ENCODE data around the gene ZSCAN18. TPM values are rescaled to one million over a fixed set of nuclear protein-coding genes. Genes with fewer than 3 reads are reported as not detected.
A peak's percentile ranks its signal among the peaks of the same experiment; 100 is the strongest.

Gene ZSCAN18, protein sequence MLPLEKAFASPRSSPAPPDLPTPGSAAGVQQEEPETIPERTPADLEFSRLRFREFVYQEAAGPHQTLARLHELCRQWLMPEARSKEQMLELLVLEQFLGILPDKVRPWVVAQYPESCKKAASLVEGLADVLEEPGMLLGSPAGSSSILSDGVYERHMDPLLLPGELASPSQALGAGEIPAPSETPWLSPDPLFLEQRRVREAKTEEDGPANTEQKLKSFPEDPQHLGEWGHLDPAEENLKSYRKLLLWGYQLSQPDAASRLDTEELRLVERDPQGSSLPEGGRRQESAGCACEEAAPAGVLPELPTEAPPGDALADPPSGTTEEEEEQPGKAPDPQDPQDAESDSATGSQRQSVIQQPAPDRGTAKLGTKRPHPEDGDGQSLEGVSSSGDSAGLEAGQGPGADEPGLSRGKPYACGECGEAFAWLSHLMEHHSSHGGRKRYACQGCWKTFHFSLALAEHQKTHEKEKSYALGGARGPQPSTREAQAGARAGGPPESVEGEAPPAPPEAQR
- total RNA-seq (2011; cell fraction: chromatin; rRNA removed; ENCODE audit: low replicate concordance) = 0.97 and 1.7 TPM in 2 replicates
- 1.2 and 2.0 TPM in 2 replicates for total RNA-seq (2011; cell fraction: nucleolus; rRNA removed)
- 1.2 and 2.1 TPM in 2 replicates for total RNA-seq (2011; cell fraction: nucleoplasm; rRNA removed)
- total RNA-seq (2014; rRNA removed) (0.23 and 0.65 TPM in 2 replicates), total RNA-seq (2014; rRNA removed; fragmentation: Illumina TruSeq; extraction: Trizol) (0.07 and 0.35 TPM in 2 replicates), total RNA-seq (2015; rRNA removed; fragmentation: Illumina TruSeq; extraction: Trizol) (0.14 and 0.30 TPM in 2 replicates), total RNA-seq (2021) (0.81 and 1.0 TPM in 2 replicates), polyA plus RNA-seq (2011; rRNA removed) (0.38 and 0.43 TPM in 2 replicates), polyA plus RNA-seq (2014; fragmentation: Illumina TruSeq; extraction: Trizol) (0.40 and 0.48 TPM in 2 replicates), polyA plus RNA-seq (2014; fragmentation: Nextera tagmentation; extraction: Ambion mirVana) (under 1 TPM in 1 of 2 experiments, not detected in 1; 0.08 TPM), polyA plus RNA-seq (2014; rRNA removed) (0.71 and 1.9 TPM in 2 replicates), polyA minus RNA-seq (2011; rRNA and poly(A)+ RNA removed) (0.15 and 0.25 TPM in 2 replicates), Bru-seq, nascent RNA (percentile 30 among the genes with signal in this experiment), BruChase-seq, experiment 1, labeled RNA remaining after a 2-hour chase (percentile 24 among the genes with signal in this experiment), BruChase-seq, experiment 2, labeled RNA remaining after a 6-hour chase (percentile 27 among the genes with signal in this experiment)
- polyA plus RNA-seq (2011; cell fraction: cytosol; rRNA removed) = 0.21 and 0.43 TPM in 2 replicates
- 1.2 and 2.6 TPM in 2 replicates for polyA plus RNA-seq (2011; cell fraction: nucleus; rRNA removed)
- polyA plus RNA-seq (2012) = 0.94 and 4.6 TPM in 2 replicates
- not detected in 2 replicates for polyA minus RNA-seq (2011; cell fraction: cytosol; rRNA and poly(A)+ RNA removed)
- 0.89 and 1.3 TPM in 2 replicates for polyA minus RNA-seq (2011; cell fraction: nucleus; rRNA and poly(A)+ RNA removed)
- long read RNA-seq, experiment 1, partial matches to known transcripts = 0 of 1 reads
- long read RNA-seq, experiment 1, other reads (novel, unspliced or antisense) = 1 of 1 reads
- long read RNA-seq, experiment 2, partial matches to known transcripts = 2 of 3 reads
- long read RNA-seq, experiment 2, other reads (novel, unspliced or antisense) = 1 of 3 reads
- long read RNA-seq, experiment 3, partial matches to known transcripts = 0 of 1 reads
- long read RNA-seq, experiment 3, other reads (novel, unspliced or antisense) = 0 of 1 reads

DNA sequence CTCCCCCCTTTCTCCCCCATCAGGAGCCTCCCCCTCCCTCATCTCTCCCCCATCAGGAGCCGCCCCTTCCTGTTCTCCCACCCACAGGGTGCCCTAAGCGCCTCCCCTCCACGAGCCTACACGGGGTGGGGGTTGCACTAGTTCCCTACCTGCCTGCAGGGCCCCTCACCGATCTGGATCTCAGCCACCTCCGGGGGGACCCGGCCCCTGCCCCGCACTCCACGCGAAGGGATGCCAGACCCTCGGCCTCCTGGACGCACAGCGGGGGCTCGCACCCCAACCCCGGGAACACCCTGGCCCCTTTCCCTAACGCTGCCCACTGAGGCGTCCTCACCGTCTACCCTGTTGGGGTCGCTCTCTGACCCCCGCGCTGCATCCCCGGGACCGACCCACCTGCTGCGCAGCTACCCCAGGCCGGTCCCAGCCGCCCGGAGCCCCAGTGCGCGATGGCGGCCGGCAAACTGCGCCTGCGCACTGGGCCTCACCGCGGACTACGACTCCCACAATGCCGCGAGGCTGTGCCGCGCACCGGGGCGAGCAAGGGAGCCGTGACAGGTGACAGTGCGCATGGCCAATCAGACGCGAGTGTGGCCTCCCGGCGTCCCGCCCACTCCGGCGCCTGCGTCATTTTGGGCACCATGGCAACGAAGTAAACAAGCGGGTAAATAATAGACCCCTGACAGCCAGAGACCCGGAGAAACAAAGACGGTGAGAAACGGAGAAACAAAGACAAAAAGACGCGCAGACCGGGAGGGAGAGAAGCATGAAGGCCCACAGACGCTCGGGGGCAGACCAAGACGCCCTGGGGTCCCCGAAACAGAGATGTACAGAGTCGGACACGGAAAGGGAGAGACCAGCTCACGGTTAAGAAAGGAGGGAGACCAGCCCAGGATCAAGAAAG lies at the start of gene ZSCAN18:
ZSCAN18 (minus strand) TSS at position 451 of the 901 bp plus-strand sequence. CDS start 7,964 bp downstream, outside the sequence.
- in situ Hi-C loops (cut with MboI) (no loop called here), intact Hi-C loops (cut with micrococcal nuclease) (no loop called here)
- FAIRE-seq = no peak
- no peak within 1 kb of the TSS for H3K27ac ChIP-seq (ENCODE audit: extremely low read depth, low read depth, low read length)
- peak within 1 kb of the TSS; percentile 30 to 74; a peak in 1 of 4 replicates for H3K9ac ChIP-seq (ENCODE audit: insufficient read depth in 1 of 2, low read depth in 2 of 2, low read length in 2 of 2)
- H3K36me3 ChIP-seq (ENCODE audit: control insufficient read depth, insufficient read depth, low read length) = no peaks in the 10 kb centered on the region
- H4K20me1 ChIP-seq (replicated peaks; ENCODE audit: control insufficient read depth, insufficient read depth, low read length) = no peaks in the 10 kb centered on the region
- peak within 1 kb of the TSS; percentile 49 for H3K4me3 ChIP-seq
- H3K79me2 ChIP-seq (ENCODE audit: control insufficient read depth, insufficient read depth, low read length) = no peaks in the 10 kb centered on the region
- H3K9me1 ChIP-seq (ENCODE audit: control insufficient read depth, insufficient read depth, low read length) = no peaks in the 10 kb centered on the region
- ATAC-seq = peak; percentile 98
- DNase-seq (ENCODE audit: extremely low read depth in 1 of 4, low spot score in 3 of 4) = peak; percentile 68 to 89 (median 86)
- ChIA-PET POLR2A (interaction anchor here (0.5 kb wide), 1 partner anchor 643 kb away, joined by 3 read pairs; no protein-coding TSS in a partner anchor), CTCF (ENCODE audit: low intra/inter-chr PET ratio) (no interaction called here)
- no TSS peak for BruUV-seq (replicated peaks)
- H3K9me3 ChIP-seq (replicated peaks; ENCODE audit: control insufficient read depth, insufficient read depth, low read depth, low read length) = no peaks in the 10 kb centered on the region
- H2AFZ ChIP-seq (ENCODE audit: low read depth, low read length) = peak within 1 kb of the TSS; percentile 68; the same call in 1 of the 2 replicates
- no peaks in the 10 kb centered on the region for H3K27me3 ChIP-seq (ENCODE audit: control insufficient read depth in 2 of 2, insufficient read depth in 2 of 2, low read length in 2 of 2)
- H3K4me2 ChIP-seq (ENCODE audit: insufficient read depth, low read length) = peak within 1 kb of the TSS; percentile 55
- peaks cover 0 to 6% of the 10 kb centered on the region in 2 experiments; a peak in 1 of 5 replicates for H3K4me1 ChIP-seq (replicated peaks in 1 of 2; ENCODE audit: control insufficient read depth in 2 of 2, insufficient read depth in 2 of 2, low read length in 2 of 2)
- 3% methylated on average over 50 of the region's 67 CpGs for WGBS (ENCODE audit: insufficient coverage, low coverage, missing lambda C conversion rate)
- TF ChIP-seq ESRRA (IDR thresholded peaks at IDR 0.05; ENCODE audit: borderline replicate concordance, low read depth) (no peak), CXXC5 (CRISPR knock-in tag; IDR thresholded peaks at IDR 0.05) (peak; percentile 78), CCNT2 (IDR thresholded peaks at IDR 0.05; ENCODE audit: borderline replicate concordance, extremely low read depth, insufficient read length, low read depth, low read length) (peak; percentile 22), HNRNPH1 (optimal IDR thresholded peaks at IDR 0.05; ENCODE audit: low read depth, low read length) (no peak), CREB1 (IDR thresholded peaks at IDR 0.05) (no peak), CREB1 (CRISPR knock-in tag; IDR thresholded peaks at IDR 0.05) (0 out of 2 replicates have a peak, but pooled peaks have one; percentile 41)
- TF ChIP-seq, protein P1, sequence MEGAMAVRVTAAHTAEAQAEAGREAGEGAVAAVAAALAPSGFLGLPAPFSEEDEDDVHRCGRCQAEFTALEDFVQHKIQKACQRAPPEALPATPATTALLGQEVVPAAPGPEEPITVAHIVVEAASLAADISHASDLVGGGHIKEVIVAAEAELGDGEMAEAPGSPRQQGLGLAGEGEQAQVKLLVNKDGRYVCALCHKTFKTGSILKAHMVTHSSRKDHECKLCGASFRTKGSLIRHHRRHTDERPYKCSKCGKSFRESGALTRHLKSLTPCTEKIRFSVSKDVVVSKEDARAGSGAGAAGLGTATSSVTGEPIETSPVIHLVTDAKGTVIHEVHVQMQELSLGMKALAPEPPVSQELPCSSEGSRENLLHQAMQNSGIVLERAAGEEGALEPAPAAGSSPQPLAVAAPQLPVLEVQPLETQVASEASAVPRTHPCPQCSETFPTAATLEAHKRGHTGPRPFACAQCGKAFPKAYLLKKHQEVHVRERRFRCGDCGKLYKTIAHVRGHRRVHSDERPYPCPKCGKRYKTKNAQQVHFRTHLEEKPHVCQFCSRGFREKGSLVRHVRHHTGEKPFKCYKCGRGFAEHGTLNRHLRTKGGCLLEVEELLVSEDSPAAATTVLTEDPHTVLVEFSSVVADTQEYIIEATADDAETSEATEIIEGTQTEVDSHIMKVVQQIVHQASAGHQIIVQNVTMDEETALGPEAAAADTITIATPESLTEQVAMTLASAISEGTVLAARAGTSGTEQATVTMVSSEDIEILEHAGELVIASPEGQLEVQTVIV (CRISPR knock-in tag; IDR thresholded peaks at IDR 0.05; ENCODE audit: borderline replicate concordance) = no peak
